ENCODE results near the gene HINFP.

Gene HINFP, protein sequence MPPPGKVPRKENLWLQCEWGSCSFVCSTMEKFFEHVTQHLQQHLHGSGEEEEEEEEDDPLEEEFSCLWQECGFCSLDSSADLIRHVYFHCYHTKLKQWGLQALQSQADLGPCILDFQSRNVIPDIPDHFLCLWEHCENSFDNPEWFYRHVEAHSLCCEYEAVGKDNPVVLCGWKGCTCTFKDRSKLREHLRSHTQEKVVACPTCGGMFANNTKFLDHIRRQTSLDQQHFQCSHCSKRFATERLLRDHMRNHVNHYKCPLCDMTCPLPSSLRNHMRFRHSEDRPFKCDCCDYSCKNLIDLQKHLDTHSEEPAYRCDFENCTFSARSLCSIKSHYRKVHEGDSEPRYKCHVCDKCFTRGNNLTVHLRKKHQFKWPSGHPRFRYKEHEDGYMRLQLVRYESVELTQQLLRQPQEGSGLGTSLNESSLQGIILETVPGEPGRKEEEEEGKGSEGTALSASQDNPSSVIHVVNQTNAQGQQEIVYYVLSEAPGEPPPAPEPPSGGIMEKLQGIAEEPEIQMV

DNA sequence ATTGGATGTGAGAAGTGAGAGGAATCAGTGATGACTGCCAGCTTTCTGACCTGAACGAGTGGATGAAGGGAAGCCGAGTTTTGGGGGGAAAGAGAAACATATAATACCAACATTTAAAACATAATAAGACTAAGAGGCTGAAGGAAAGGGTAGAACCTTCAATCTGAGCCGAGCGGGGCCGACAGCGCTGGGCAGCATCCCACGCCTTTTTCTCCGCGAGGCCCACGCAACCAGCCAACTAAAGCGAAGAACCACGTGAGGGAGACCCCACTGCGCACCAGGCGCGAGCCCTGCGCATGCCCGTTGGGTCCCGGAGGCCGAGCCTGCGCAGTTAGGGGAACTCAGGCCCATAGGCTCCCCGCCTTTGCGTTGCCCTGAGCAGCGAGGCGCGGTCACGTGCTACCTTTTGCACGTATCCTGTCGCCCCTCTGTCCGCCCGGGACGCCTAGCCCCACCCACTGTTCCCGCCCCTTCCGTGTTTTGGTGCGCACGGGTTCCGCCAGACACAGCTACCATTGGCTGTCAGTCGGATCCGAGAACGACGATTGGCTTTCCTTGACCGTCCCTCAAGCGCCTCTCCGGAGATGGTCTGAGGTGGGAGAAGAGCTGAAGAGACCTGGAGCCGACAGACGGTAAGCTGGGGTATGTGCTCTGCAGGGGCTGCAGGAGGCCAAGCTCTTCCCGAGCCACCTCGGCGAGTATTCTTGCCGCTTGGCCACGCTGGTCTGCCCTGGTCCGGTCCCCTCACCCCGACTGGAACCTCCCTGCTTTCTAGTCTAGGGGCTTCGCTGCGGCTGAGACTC, at the start of gene HINFP:
Gene HINFP, plus strand, starts transcription at position 573 of the 803 bp plus-strand sequence. CDS start 5,365 bp downstream, outside the sequence.
- Histone ChIP-seq H3K9ac (ENCODE audit: low read length in 2 of 2) (peak within 1 kb of the TSS; percentile 85 to 95), H3K27me3 (ENCODE audit: control insufficient read depth in 1 of 2, insufficient read depth in 2 of 2, low read length in 2 of 2) (no peaks in the 10 kb centered on the region), H3K4me1 (ENCODE audit: control insufficient read depth, insufficient read depth, low read length) (peaks cover 14% of the 10 kb centered on the region), H3K36me3 (ENCODE audit: control insufficient read depth in 2 of 2, insufficient read depth in 2 of 2, low read length in 2 of 2) (peaks cover 6 to 8% of the 10 kb centered on the region in 2 donors), H3K4me3 (ENCODE audit: low read length in 2 of 2) (peak within 1 kb of the TSS; percentile 100), H3K9me3 (ENCODE audit: control insufficient read depth in 2 of 2, low read length in 2 of 2) (no peaks in the 10 kb centered on the region), H3K27ac (ENCODE audit: low read length) (peak within 1 kb of the TSS; percentile 76)

DNA sequence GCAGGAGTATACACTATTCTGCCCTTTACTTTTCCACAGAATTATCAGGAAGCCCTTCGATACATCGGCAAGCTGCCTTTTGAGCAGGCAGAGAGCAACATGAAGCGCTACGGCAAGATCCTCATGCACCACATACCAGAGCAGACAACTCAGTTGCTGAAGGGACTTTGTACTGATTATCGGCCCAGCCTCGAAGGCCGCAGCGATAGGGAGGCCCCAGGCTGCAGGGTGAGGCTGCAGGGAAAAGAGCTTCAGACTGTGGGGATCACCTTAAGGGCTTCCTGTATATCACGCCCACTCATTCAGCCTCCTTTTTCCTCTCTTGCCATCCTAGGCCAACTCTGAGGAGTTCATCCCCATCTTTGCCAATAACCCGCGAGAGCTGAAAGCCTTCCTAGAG, 43.5 kb upstream of the HINFP start:
- H3K36me3 ChIP-seq (ENCODE audit: control insufficient read depth in 2 of 2, insufficient read depth in 2 of 2, low read length in 2 of 2): peaks cover 53 to 59% of the 10 kb centered on the region in 2 donors
- no peaks in the 10 kb centered on the region for H3K4me1 ChIP-seq (ENCODE audit: control insufficient read depth, insufficient read depth, low read length)
- no peak overlapping the region for H3K27ac ChIP-seq (ENCODE audit: low read length)
- H3K9ac ChIP-seq (ENCODE audit: low read length in 2 of 2): no peak overlapping the region
- H3K4me3 ChIP-seq (ENCODE audit: low read length in 2 of 2): no peak overlapping the region
- no peaks in the 10 kb centered on the region for H3K9me3 ChIP-seq (ENCODE audit: control insufficient read depth in 2 of 2, low read length in 2 of 2)
- H3K27me3 ChIP-seq (ENCODE audit: control insufficient read depth in 1 of 2, insufficient read depth in 2 of 2, low read length in 2 of 2): no peaks in the 10 kb centered on the region

DNA sequence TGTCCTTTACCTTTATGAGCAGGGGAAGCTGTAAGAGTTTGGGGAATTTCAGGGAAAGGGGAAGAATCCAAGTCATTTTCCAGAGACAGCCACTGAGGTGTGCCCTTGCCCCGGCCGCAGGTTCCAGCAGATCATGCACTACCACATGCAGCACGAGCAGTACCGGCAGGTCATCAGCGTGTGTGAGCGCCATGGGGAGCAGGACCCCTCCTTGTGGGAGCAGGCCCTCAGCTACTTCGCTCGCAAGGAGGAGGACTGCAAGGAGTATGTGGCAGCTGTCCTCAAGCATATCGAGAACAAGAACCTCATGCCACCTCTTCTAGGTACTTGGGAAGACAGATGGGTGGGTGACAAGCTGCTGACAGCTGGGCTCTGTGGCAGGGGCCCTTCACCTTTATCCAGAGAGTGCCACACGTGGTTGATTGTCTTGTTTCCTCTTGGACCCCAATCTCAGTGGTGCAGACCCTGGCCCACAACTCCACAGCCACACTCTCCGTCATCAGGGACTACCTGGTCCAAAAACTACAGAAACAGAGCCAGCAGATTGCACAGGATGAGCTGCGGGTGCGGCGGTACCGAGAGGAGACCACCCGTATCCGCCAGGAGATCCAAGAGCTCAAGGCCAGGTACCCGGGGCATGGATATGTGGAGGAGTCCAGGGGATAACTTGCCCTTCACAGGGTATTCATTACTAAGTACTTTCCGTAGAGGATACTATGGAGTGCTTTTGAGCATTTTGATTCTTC, 42.5 kb upstream of the HINFP start:
- H3K9ac ChIP-seq (ENCODE audit: low read length in 2 of 2): no peak overlapping the region
- no peak overlapping the region for H3K27ac ChIP-seq (ENCODE audit: low read length)
- no peaks in the 10 kb centered on the region for H3K9me3 ChIP-seq (ENCODE audit: control insufficient read depth in 2 of 2, low read length in 2 of 2)
- H3K36me3 ChIP-seq (ENCODE audit: control insufficient read depth in 2 of 2, insufficient read depth in 2 of 2, low read length in 2 of 2): peaks cover 44 to 49% of the 10 kb centered on the region in 2 donors
- H3K27me3 ChIP-seq (ENCODE audit: control insufficient read depth in 1 of 2, insufficient read depth in 2 of 2, low read length in 2 of 2): no peaks in the 10 kb centered on the region
- H3K4me3 ChIP-seq (ENCODE audit: low read length in 2 of 2): no peak overlapping the region
- no peaks in the 10 kb centered on the region for H3K4me1 ChIP-seq (ENCODE audit: control insufficient read depth, insufficient read depth, low read length)

DNA sequence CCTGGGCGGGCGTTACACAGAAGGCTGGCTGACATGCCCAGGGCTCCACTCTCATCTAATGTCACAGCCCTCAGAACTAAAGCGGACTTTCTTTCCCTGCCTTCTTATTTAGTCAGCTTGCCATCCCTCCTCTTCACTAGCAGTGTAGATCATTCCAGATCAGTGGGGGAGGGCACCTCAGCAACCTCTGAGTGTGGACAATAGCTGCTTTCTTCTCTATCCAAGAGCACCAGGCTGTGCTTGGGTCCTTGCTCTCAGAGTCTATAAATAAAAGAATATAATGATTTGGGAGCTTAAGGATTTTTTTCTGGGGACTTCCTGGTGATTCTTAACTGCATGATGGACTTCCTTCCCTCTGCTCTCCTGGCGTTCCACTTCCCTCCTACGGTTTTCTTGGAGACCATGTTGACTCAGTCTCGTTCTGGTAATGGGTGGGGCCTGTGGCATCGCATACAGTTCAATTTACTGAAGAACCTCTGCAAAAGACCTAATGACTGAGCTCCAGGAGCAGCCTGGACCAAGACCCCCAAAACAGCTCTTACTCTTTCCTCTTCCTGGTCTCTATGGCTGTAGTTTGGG, 39.6 kb upstream of the HINFP start:
- Histone ChIP-seq H3K4me1 (ENCODE audit: control insufficient read depth, insufficient read depth, low read length) (peaks cover 13% of the 10 kb centered on the region), H3K9ac (ENCODE audit: low read length in 2 of 2) (no peak overlapping the region), H3K36me3 (ENCODE audit: control insufficient read depth in 2 of 2, insufficient read depth in 2 of 2, low read length in 2 of 2) (peaks cover 41 to 45% of the 10 kb centered on the region in 2 donors), H3K4me3 (ENCODE audit: low read length in 2 of 2) (no peak overlapping the region), H3K27me3 (ENCODE audit: control insufficient read depth in 1 of 2, insufficient read depth in 2 of 2, low read length in 2 of 2) (no peaks in the 10 kb centered on the region), H3K27ac (ENCODE audit: low read length) (no peak overlapping the region), H3K9me3 (ENCODE audit: control insufficient read depth in 2 of 2, low read length in 2 of 2) (no peaks in the 10 kb centered on the region)

DNA sequence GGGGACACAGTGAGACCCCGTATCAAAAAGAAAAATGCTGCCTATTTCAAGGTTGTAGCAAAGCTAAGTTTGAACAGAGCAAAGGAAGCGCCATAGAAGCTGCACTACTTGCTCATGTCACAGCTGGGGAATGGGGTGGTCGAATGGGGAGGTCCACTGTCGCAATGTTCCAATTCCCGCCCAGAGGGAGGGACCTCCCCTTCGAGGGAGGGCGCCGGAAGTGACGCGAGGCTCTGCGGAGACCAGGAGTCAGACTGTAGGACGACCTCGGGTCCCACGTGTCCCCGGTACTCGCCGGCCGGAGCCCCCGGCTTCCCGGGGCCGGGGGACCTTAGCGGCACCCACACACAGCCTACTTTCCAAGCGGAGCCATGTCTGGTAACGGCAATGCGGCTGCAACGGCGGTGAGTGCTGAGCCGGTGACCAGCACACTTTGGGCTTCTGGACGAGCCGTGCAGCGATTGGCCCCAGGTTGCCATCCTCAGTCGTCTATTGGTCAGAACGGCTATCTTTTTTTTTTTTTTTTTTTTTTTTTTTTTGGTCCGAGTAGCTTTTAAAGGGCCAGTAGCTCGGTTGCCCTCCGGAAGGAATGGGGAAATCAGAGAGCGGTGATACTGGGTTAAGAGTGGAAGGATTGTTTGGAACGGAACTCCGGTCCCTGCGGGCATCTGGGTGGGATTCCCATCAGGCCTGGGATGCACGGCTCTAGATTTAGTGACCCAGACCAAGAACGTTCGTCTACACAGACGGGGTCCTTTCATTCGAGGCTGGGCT, 36.5 kb upstream of the HINFP start, which contains the start of gene HMBS:
Gene HMBS, plus strand, starts transcription at position 219 of the 774 bp plus-strand sequence. Its CDS starts 153 bp downstream, at position 372.
- Histone ChIP-seq H3K4me1 (ENCODE audit: control insufficient read depth, insufficient read depth, low read length) (peaks cover 18% of the 10 kb centered on the region), H3K27ac (ENCODE audit: low read length) (peak within 1 kb of the TSS; percentile 82), H3K9ac (ENCODE audit: low read length in 2 of 2) (peak within 1 kb of the TSS; percentile 79 to 88), H3K27me3 (ENCODE audit: control insufficient read depth in 1 of 2, insufficient read depth in 2 of 2, low read length in 2 of 2) (no peaks in the 10 kb centered on the region), H3K9me3 (ENCODE audit: control insufficient read depth in 2 of 2, low read length in 2 of 2) (no peaks in the 10 kb centered on the region), H3K4me3 (ENCODE audit: low read length in 2 of 2) (peak within 1 kb of the TSS; percentile 87 to 98), H3K36me3 (ENCODE audit: control insufficient read depth in 2 of 2, insufficient read depth in 2 of 2, low read length in 2 of 2) (peaks cover 13 to 18% of the 10 kb centered on the region in 2 donors)

DNA sequence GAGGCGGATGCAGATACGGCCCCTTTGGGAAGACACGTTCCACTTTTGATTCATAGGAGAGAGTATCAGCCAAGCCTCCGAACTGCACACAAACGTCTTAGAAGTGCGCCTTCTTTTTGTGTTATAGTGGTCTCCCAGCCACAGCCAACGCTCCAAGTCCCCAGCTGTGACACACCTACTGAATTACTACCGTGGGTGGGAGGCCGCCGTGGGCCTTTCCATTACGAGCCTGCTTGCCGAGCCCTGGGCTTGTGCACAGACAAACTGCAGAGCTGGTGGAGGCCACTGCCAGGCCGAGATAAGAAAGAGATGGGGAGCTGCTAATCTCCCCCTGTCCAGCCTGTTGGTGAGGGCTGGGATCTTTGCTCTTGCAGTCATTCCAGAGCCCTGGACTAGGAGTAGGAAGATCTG, 35.9 kb upstream of the HINFP start:
- Histone ChIP-seq H3K4me3 (ENCODE audit: low read length in 2 of 2) (peak overlapping the region; percentile 87 to 98), H3K9me3 (ENCODE audit: control insufficient read depth in 2 of 2, low read length in 2 of 2) (no peaks in the 10 kb centered on the region), H3K27me3 (ENCODE audit: control insufficient read depth in 1 of 2, insufficient read depth in 2 of 2, low read length in 2 of 2) (no peaks in the 10 kb centered on the region), H3K27ac (ENCODE audit: low read length) (peak overlapping the region; percentile 82), H3K9ac (ENCODE audit: low read length in 2 of 2) (peak overlapping the region; percentile 79 to 88), H3K36me3 (ENCODE audit: control insufficient read depth in 2 of 2, insufficient read depth in 2 of 2, low read length in 2 of 2) (peaks cover 12 to 17% of the 10 kb centered on the region in 2 donors), H3K4me1 (ENCODE audit: control insufficient read depth, insufficient read depth, low read length) (peaks cover 18% of the 10 kb centered on the region)

DNA sequence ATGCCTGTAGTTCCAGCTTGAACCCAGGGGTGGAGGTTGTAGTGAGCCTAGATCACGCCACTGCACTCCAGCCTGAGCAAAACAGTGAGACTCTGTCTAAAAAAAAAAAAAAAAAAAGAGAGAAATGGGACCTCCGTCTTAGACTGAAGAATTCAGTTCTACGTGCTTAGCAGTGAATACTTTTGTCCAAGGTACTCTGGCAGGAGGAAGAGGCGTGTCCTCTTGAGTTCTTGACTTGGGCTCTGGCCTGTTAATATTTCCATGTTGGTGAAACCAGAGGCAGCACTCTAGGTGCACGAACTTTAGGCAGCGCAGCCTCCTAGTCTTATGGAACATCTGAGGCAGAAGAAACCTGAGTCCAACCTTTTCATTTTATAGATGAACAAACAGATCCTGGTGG, 34.3 kb upstream of the HINFP start:
- H3K9me3 ChIP-seq (ENCODE audit: control insufficient read depth in 2 of 2, low read length in 2 of 2): no peaks in the 10 kb centered on the region
- peaks cover 20% of the 10 kb centered on the region for H3K4me1 ChIP-seq (ENCODE audit: control insufficient read depth, insufficient read depth, low read length)
- no peak overlapping the region for H3K9ac ChIP-seq (ENCODE audit: low read length in 2 of 2)
- peaks cover 2 to 4% of the 10 kb centered on the region in 2 donors for H3K36me3 ChIP-seq (ENCODE audit: control insufficient read depth in 2 of 2, insufficient read depth in 2 of 2, low read length in 2 of 2)
- no peaks in the 10 kb centered on the region for H3K27me3 ChIP-seq (ENCODE audit: control insufficient read depth in 1 of 2, insufficient read depth in 2 of 2, low read length in 2 of 2)
- H3K27ac ChIP-seq (ENCODE audit: low read length): no peak overlapping the region
- H3K4me3 ChIP-seq (ENCODE audit: low read length in 2 of 2): no peak overlapping the region

DNA sequence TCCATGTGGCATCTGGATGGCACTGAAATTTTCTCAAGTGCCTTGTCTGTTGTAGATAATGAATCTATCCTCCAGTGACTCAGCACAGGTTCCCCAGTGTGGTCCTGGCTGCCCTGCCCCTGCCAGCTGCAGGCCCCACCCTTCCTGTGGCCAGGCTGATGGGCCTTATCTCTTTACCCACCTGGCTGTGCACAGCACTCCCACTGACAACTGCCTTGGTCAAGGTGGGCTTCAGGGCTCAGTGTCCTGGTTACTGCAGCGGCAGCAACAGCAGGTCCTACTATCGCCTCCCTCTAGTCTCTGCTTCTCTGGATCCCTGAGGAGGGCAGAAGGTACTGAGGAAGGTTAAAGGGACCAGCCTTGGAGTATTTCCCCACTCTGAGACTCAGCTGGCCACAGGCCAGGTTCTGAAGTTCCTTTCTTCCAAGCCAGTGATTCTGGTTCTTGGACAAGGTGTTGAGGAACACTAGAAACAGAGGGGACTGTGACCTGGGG, 33.6 kb upstream of the HINFP start:
- Histone ChIP-seq H3K9me3 (ENCODE audit: control insufficient read depth in 2 of 2, low read length in 2 of 2) (no peaks in the 10 kb centered on the region), H3K27me3 (ENCODE audit: control insufficient read depth in 1 of 2, insufficient read depth in 2 of 2, low read length in 2 of 2) (no peaks in the 10 kb centered on the region), H3K4me3 (ENCODE audit: low read length in 2 of 2) (no peak overlapping the region), H3K9ac (ENCODE audit: low read length in 2 of 2) (no peak overlapping the region), H3K27ac (ENCODE audit: low read length) (no peak overlapping the region), H3K36me3 (ENCODE audit: control insufficient read depth in 2 of 2, insufficient read depth in 2 of 2, low read length in 2 of 2) (peaks cover 4 to 9% of the 10 kb centered on the region in 2 donors), H3K4me1 (ENCODE audit: control insufficient read depth, insufficient read depth, low read length) (peaks cover 26% of the 10 kb centered on the region)

DNA sequence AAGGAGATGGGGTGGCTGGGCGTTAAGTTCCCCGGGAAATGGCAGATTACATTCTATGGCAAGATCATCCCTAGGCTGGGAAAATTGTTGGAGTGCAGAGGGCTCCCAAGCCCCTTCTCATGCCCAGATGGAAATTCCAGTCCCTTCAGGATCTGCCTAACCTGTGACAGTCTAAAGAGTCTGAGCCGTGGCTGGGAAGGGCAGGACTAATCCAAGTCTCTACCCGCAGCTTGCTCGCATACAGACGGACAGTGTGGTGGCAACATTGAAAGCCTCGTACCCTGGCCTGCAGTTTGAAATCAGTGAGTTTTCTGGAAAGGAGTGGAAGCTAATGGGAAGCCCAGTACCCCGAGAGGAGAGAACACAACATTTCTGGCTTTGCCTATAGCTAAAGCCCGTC, 33.0 kb upstream of the HINFP start:
- Histone ChIP-seq H3K4me1 (ENCODE audit: control insufficient read depth, insufficient read depth, low read length) (peaks cover 32% of the 10 kb centered on the region), H3K27me3 (ENCODE audit: control insufficient read depth in 1 of 2, insufficient read depth in 2 of 2, low read length in 2 of 2) (no peaks in the 10 kb centered on the region), H3K4me3 (ENCODE audit: low read length in 2 of 2) (no peak overlapping the region)

More for the DNA sequence above, 33.0 kb upstream of the HINFP start:
- no peaks in the 10 kb centered on the region for H3K9me3 ChIP-seq (ENCODE audit: control insufficient read depth in 2 of 2, low read length in 2 of 2)
- H3K9ac ChIP-seq (ENCODE audit: low read length in 2 of 2): no peak overlapping the region
- no peak overlapping the region for H3K27ac ChIP-seq (ENCODE audit: low read length)
- peaks cover 7 to 9% of the 10 kb centered on the region in 2 donors for H3K36me3 ChIP-seq (ENCODE audit: control insufficient read depth in 2 of 2, insufficient read depth in 2 of 2, low read length in 2 of 2)

All from stomach smooth muscle (tissue), 2 donors.